ENCODE measurements around the gene ZBTB46. TPM values are rescaled to one million over a fixed set of nuclear protein-coding genes. Genes with fewer than 3 reads are reported as not detected.

Gene ZBTB46
- total RNA-seq, 1 experiment from 2014 or later = 10.7 TPM

Other genes with a start within 250 kb of the ZBTB46 start
- 13.9 TPM for gene GMEB2, start 204.2 kb downstream of the ZBTB46 start, total RNA-seq (2021; ENCODE audit: unreplicated experiment)
- 138 TPM for gene STMN3, start 177.8 kb downstream of the ZBTB46 start, total RNA-seq (2021; ENCODE audit: unreplicated experiment)
- 58.0 TPM for gene RTEL1, start 173.0 kb downstream of the ZBTB46 start, total RNA-seq (2021; ENCODE audit: unreplicated experiment)
- gene TNFRSF6B, start 134.6 kb downstream of the ZBTB46 start, total RNA-seq (2021; ENCODE audit: unreplicated experiment) = 147 TPM
- gene ARFRP1, start 123.3 kb downstream of the ZBTB46 start, total RNA-seq (2021; ENCODE audit: unreplicated experiment) = 53.7 TPM
- gene ZGPAT, start 123.2 kb downstream of the ZBTB46 start, total RNA-seq (2021; ENCODE audit: unreplicated experiment) = 30.6 TPM
- 27.4 TPM for gene LIME1, start 94.6 kb downstream of the ZBTB46 start, total RNA-seq (2021; ENCODE audit: unreplicated experiment)
- 121 TPM for gene SLC2A4RG, start 91.5 kb downstream of the ZBTB46 start, total RNA-seq (2021; ENCODE audit: unreplicated experiment)
- not detected for gene ABHD16B, start 30.2 kb upstream of the ZBTB46 start, total RNA-seq (2021; ENCODE audit: unreplicated experiment)
- 149 TPM for gene TPD52L2, start 34.0 kb upstream of the ZBTB46 start, total RNA-seq (2021; ENCODE audit: unreplicated experiment)
- gene DNAJC5, start 63.9 kb upstream of the ZBTB46 start, total RNA-seq (2021; ENCODE audit: unreplicated experiment) = 38.3 TPM
- gene UCKL1, start 125.2 kb upstream of the ZBTB46 start, total RNA-seq (2021; ENCODE audit: unreplicated experiment) = 54.2 TPM
- gene ZNF512B, start 138.7 kb upstream of the ZBTB46 start, total RNA-seq (2021; ENCODE audit: unreplicated experiment) = 10.3 TPM
- gene SAMD10, start 148.4 kb upstream of the ZBTB46 start, total RNA-seq (2021; ENCODE audit: unreplicated experiment) = 4.2 TPM
- gene PRPF6, start 149.9 kb upstream of the ZBTB46 start, total RNA-seq (2021; ENCODE audit: unreplicated experiment) = 74.9 TPM
- 2.5 TPM for gene C20orf204, start 204.9 kb upstream of the ZBTB46 start, total RNA-seq (2021; ENCODE audit: unreplicated experiment)
- 3.3 TPM for gene SOX18, start 218.4 kb upstream of the ZBTB46 start, total RNA-seq (2021; ENCODE audit: unreplicated experiment)
- 29.7 TPM for gene TCEA2, start 231.9 kb upstream of the ZBTB46 start, total RNA-seq (2021; ENCODE audit: unreplicated experiment)
- gene RGS19, start 248.3 kb upstream of the ZBTB46 start, total RNA-seq (2021; ENCODE audit: unreplicated experiment) = 21.4 TPM
- gene OPRL1, start 248.8 kb upstream of the ZBTB46 start, total RNA-seq (2021; ENCODE audit: unreplicated experiment) = 1.6 TPM

Data from HCT116 (cell line).